ENCODE results near the gene VWA8. TPM values are rescaled to one million over a fixed set of nuclear protein-coding genes. Genes with fewer than 3 reads are reported as not detected.
A peak's percentile ranks its signal among the peaks of the same experiment; 100 is the strongest.

The VWA8 gene
- total RNA-seq (10 to 100 TPM; 19.0 to 26.3 TPM), polyA plus RNA-seq (1 to 10 TPM; 4.7 to 4.9 TPM)
- long read RNA-seq, donor 1: 0 reads
- long read RNA-seq, donor 2: 0 reads
- long read RNA-seq, donor 3: 0 reads
- long read RNA-seq, donor 4: 0 reads
- long read RNA-seq, donor 5: 0 reads

DNA sequence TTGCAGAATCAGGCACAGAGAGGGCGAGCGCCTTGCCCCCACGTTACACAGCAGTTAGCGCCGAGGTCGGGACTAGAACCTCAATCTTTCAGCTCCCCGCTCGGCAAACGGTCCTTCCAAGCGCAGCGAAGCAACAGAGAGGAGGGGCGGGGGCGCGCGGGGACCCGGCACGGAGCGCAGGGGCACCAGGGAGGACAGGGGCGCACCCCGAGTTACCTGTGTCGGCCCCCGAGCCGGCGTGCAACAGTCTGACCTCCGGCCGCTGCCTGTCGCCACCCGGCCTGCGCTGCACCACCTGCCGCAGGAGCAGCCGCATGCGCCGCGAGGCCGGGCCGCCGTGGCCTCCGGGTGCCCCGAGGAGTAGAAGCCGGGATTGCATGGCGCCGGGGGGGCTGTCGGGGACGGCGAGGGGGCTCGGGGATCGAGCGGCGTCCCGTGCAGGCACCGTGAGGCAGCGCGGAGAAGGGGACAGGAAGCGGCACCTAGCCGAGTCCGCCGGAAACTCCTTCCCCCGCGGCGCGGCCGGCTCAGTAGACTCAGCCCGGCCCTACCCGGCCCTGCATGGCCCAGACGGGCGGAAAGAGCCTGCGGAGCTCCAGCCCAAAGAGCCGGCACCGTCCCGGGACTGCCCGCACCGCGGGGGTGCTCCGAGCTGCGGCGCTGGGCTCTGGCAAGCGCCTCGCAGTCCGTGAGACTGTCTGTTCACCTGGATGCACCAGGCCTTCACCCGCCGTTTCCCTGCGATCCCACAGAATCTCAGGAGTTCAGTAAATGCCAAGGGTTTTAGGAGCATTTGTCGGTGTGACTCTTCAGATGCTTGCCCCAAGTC lies at the start of gene VWA8:
TSS of gene VWA8 (minus strand) at position 473 of the 829 bp plus-strand sequence. CDS start at position 379, 94 bp downstream.
- Histone ChIP-seq H3K27me3 (ENCODE audit: control insufficient read depth in 3 of 3, insufficient read depth in 3 of 3, low read length in 2 of 3) (no peaks in the 10 kb centered on the region), H3K27ac (ENCODE audit: low read depth in 1 of 2, low read length in 1 of 2) (peak within 1 kb of the TSS; percentile 95), H3K4me1 (ENCODE audit: control insufficient read depth in 5 of 5, insufficient read depth in 5 of 5, low read length in 5 of 5) (peaks cover 0 to 8% (median 0%) of the 10 kb centered on the region in 5 donors), H3K9ac (ENCODE audit: insufficient read depth in 1 of 2, low read length in 2 of 2) (peak within 1 kb of the TSS; percentile 85 to 87), H3K9me3 (ENCODE audit: control insufficient read depth in 4 of 4, insufficient read depth in 3 of 4, low read length in 3 of 4) (no peaks in the 10 kb centered on the region), H3K4me3 (peak within 1 kb of the TSS; percentile 99), H3K36me3 (ENCODE audit: control insufficient read depth in 4 of 4, insufficient read depth in 4 of 4, low read length in 4 of 4) (no peaks in the 10 kb centered on the region)
- ATAC-seq (ENCODE audit: insufficient read depth, low FRiP score) (peak; percentile 97), DNase-seq (peak; percentile 78 to 90 (median 82))
- WGBS, 2 donors: 1% methylated on average over 68 to 83 of the region's 83 CpGs
- TF ChIP-seq, protein P1, sequence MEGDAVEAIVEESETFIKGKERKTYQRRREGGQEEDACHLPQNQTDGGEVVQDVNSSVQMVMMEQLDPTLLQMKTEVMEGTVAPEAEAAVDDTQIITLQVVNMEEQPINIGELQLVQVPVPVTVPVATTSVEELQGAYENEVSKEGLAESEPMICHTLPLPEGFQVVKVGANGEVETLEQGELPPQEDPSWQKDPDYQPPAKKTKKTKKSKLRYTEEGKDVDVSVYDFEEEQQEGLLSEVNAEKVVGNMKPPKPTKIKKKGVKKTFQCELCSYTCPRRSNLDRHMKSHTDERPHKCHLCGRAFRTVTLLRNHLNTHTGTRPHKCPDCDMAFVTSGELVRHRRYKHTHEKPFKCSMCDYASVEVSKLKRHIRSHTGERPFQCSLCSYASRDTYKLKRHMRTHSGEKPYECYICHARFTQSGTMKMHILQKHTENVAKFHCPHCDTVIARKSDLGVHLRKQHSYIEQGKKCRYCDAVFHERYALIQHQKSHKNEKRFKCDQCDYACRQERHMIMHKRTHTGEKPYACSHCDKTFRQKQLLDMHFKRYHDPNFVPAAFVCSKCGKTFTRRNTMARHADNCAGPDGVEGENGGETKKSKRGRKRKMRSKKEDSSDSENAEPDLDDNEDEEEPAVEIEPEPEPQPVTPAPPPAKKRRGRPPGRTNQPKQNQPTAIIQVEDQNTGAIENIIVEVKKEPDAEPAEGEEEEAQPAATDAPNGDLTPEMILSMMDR (IDR thresholded peaks at IDR 0.05; ENCODE audit: control extremely low read depth, extremely low read depth): no peak

DNA sequence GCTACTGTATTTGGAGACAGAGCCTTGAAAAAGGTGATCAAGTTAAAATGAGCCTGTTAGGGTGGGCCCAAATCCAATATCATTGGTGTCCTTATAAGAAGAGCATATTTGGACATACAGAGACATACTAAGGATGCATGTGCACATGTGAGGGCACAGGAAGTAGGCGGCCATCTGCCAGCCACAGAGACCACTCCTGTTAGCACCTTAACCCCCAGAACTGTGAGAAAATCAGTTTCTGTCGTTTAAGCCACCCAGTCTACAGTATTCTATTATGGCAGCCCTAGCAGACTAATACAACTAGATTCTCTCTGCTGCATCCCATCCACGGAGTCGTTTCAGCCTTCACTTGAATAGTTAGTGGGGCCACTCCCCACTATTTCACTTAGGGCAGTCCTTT lies 48.1 kb upstream of the VWA8 start:
- no peak overlapping the region for H3K9ac ChIP-seq (ENCODE audit: insufficient read depth in 1 of 2, low read length in 2 of 2)
- WGBS, 2 donors: 87 to 93% methylated on average over 4 of the region's 4 CpGs

DNA sequence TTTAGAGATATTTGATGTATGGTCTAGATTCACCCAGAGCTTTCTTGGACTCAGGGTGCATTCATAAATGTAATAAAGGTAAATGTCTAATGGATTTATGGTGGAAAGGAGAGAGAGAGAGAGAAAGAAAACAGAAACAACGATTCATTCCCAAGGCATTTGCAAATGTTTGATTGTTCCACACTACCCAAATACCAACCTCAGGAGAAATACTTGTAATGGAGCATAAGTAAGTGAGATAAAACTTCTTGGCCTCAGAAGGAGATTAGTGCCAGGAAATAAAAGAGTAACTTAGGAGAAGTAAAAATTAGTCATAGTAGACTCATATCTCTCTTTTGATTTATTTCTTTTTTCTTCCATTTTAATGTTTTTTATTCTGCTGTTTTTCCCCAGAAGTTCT lies 46.9 kb upstream of the VWA8 start:
- WGBS, 2 donors: 50 to 83% methylated on average over 1 of the region's 1 CpG
- TF ChIP-seq, protein P1 (IDR thresholded peaks at IDR 0.05; ENCODE audit: control extremely low read depth, extremely low read depth): no peak
- H3K27me3 ChIP-seq (ENCODE audit: control insufficient read depth in 3 of 3, insufficient read depth in 3 of 3, low read length in 2 of 3): no peaks in the 10 kb centered on the region
- DNase-seq (no peak), ATAC-seq (ENCODE audit: insufficient read depth, low FRiP score) (peak; percentile 23)
- H3K36me3 ChIP-seq (ENCODE audit: control insufficient read depth in 4 of 4, insufficient read depth in 4 of 4, low read length in 4 of 4): no peaks in the 10 kb centered on the region
- H3K4me3 ChIP-seq: no peak overlapping the region
- no peaks in the 10 kb centered on the region for H3K9me3 ChIP-seq (ENCODE audit: control insufficient read depth in 4 of 4, insufficient read depth in 3 of 4, low read length in 3 of 4)
- no peak overlapping the region for H3K27ac ChIP-seq (ENCODE audit: low read depth in 1 of 2, low read length in 1 of 2)
- H3K4me1 ChIP-seq (ENCODE audit: control insufficient read depth in 5 of 5, insufficient read depth in 5 of 5, low read length in 5 of 5): peaks cover 0 to 6% (median 0%) of the 10 kb centered on the region in 5 donors
- no peak overlapping the region for H3K9ac ChIP-seq (ENCODE audit: insufficient read depth in 1 of 2, low read length in 2 of 2)

More for the DNA sequence above, 48.1 kb upstream of the VWA8 start:
- DNase-seq: no peak
- Histone ChIP-seq H3K36me3 (ENCODE audit: control insufficient read depth in 4 of 4, insufficient read depth in 4 of 4, low read length in 4 of 4) (no peaks in the 10 kb centered on the region), H3K4me3 (no peak overlapping the region), H3K9me3 (ENCODE audit: control insufficient read depth in 4 of 4, insufficient read depth in 3 of 4, low read length in 3 of 4) (no peaks in the 10 kb centered on the region), H3K4me1 (ENCODE audit: control insufficient read depth in 5 of 5, insufficient read depth in 5 of 5, low read length in 5 of 5) (peaks cover 0 to 6% (median 0%) of the 10 kb centered on the region in 5 donors), H3K27ac (ENCODE audit: low read depth in 1 of 2, low read length in 1 of 2) (no peak overlapping the region), H3K27me3 (ENCODE audit: control insufficient read depth in 3 of 3, insufficient read depth in 3 of 3, low read length in 2 of 3) (no peaks in the 10 kb centered on the region)
- ATAC-seq (ENCODE audit: insufficient read depth, low FRiP score): no peak
- TF ChIP-seq, protein P1 (IDR thresholded peaks at IDR 0.05; ENCODE audit: control extremely low read depth, extremely low read depth): no peak

Data from lung (tissue), 16 donors.